HG03354 (cell line): ENCODE data around the gene GOLGA6L7.
"Not testable (repeated sequence)": the region's sequence is repeated elsewhere in the genome, so short reads cannot be mapped to it uniquely, and the experiment has no call there.

Experiments used
- ATAC-seq: cut with Tn5 transposase; IDR thresholded peaks from one replicate; pipeline ENCODE4 v1.9.1; 2021; ENCODE audit warnings: mild to moderate bottlenecking; ENCODE audit not compliant: unreplicated experiment, poor library complexity, severe bottlenecking

Gene GOLGA6L7

GRCh38 chr15:28885128-28885629 is 36.7 kb upstream of the GOLGA6L7 start:
- no peak for ATAC-seq

DNA sequence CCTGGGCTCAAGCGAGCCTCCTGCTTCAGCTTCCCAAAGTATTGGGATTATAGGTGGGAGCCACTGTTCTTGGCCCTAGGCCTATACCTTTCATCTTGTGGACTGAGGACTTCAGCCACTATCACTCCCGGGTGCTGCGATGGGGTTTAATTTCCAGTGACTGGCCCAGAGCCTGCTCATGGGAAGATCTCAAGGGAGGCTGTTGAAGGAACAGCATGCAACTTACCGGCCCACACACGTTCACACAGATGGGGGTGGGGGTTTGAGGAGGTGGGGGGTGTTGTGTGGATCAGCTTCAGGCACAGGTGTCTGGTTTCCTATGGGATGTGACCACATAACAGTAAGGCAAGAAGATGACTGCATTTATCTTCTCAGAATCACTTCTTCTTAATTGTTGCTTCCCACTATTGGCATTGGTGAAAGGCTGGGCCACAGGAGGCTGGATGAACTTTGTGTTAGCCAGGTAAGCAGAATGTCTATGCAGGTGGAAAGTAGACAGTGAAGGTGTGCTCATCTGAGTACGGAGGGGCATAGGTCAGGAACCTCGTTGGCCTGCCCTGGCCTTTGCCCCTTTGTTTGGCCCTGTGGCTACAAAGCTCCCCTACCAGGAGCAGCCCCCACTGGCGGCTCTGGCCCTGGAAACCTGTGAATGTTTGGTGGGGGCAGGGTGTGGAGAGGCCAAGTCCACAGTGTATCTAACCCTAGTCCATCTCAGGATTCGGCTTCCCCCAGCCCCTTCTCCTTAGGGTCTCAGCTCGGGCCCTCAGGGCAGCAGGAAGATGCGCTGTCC is 35.9 kb upstream of the GOLGA6L7 start:
- no peak for ATAC-seq

DNA sequence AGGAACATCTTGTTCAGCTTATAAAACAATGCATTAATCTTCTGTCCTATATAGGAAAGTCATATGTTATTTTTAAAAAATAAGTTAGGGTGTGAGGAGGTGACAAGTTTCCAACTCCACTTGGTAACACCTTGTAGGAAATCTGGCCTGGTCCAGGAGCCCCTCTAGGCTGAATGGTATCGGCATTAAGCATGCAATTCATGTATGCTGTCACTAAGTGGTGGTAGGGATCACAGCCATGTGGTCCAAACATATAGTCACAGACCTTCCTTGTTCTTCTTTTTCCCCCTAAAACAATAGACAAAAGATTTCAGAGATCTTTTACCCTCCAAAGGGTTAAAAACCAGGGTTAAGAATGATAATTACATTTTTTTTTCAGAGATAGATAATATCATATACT is 33.2 kb upstream of the GOLGA6L7 start:
- ATAC-seq: no peak

GRCh38 chr15:28881170-28881569 is 32.7 kb upstream of the GOLGA6L7 start:
- no peak for ATAC-seq

- ATAC-seq: no peak
Measured at GRCh38 chr15:28880680-28881079, 32.2 kb upstream of the GOLGA6L7 start.

GRCh38 chr15:28879551-28879950 is 31.1 kb upstream of the GOLGA6L7 start:
- ATAC-seq: no peak

DNA sequence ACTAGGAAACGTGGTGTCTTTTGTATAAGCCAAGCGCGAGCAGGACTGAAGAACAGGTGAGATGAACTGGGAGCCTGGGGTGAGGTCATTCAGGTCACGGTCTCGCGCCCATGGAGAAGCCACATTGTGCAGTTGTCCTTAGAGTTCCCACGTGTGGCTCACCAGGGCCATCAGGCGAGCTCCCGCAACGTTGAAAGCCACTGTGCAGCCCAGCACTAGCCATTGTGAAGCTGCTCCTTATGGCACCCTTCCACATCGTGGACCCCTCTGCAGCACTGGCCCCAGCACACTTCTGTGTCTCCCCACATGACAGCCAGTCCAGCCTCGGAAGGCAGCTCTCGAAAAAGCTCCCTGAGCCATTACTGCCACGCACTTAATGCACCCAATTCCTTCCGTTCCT is 29.8 kb upstream of the GOLGA6L7 start:
- ATAC-seq: no peak

- no peak for ATAC-seq
Measured at GRCh38 chr15:28876845-28877185, 28.4 kb upstream of the GOLGA6L7 start.

DNA sequence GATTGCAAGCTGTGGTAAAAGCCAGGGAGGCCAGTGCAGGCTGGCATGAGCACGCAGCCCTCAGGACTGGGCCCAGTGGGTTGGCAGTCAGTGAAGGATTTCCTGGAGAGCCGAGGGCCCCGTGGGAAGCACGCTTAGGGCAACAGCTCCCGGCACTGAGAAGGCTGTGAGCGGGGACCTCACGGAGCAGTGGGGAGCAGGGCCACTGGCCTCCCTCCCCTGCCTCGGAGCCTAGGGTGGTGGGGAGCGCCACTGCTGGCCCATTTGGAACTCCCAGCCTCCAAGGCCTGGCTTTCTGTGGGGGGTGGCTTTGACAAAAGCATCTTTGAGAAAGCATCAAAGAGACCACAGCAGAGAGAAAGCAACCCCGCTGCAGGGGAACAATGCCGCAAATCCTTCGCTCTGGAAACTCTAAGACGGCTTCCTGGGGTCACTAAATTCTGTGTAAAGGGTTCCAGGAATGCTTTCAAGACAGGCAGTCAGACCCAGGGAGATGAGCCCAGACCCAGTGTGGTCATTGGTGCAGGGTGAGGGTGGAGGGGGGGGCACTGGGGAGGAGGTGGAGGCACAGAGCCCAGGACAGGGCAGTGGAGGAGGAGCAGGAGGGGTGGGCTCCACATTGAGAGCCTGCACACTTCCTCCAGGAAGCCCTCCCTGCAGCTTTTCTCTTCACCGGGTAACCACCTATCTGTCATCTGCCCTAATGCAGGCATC is 27.8 kb upstream of the GOLGA6L7 start:
- no peak for ATAC-seq

- no peak for ATAC-seq
Measured at GRCh38 chr15:28875461-28876000, 27.1 kb upstream of the GOLGA6L7 start.

DNA sequence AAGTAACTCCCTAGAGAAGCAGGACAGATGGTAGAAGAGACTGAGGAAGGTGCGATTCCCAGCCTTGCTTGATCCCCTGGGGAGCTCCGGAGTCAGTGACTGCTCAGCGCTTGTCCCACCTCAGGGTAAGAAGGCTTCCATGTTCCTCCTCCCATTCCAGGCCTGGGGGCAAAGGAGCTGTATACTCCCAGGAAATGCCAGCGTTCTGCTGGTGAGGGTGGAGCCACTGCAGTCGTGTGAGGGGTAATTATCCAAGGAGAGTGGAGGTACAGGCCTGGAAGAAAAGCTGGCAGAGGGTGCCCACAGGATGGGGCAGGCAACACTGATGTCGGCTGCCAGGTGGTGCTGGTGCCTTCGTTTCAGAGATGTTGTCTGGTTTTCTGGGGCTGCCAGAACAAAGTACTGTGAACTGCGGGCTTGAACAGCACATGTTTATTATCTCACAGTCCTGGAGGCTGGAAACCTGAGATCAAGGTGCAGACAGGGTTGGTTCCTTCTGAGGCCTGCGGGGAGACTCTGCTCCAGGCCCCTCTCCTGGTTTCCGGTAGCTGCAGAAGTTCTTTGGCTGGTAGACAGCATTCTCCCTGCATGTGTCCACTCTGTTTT is 25.2 kb upstream of the GOLGA6L7 start:
- no peak for ATAC-seq

DNA sequence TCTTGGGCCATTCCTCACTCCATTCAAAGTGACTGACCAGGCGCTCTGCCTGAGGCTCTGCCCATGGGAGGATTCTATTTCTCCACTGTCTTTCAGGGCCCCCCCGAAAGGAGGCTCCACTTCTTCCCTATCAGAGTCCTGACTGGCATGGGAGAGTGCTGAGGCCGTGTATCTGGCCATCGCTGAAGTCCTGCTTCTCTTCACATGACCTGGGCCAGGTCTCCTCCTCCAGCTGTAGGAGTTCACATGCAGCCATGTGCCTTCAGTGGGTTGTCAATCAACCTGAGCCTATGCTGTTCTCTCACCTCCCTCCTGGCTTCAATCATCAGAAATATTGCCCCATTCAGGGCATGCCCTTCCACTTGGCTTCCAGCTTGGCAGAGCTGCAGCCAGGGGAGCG is 24.6 kb upstream of the GOLGA6L7 start:
- ATAC-seq: no peak

DNA sequence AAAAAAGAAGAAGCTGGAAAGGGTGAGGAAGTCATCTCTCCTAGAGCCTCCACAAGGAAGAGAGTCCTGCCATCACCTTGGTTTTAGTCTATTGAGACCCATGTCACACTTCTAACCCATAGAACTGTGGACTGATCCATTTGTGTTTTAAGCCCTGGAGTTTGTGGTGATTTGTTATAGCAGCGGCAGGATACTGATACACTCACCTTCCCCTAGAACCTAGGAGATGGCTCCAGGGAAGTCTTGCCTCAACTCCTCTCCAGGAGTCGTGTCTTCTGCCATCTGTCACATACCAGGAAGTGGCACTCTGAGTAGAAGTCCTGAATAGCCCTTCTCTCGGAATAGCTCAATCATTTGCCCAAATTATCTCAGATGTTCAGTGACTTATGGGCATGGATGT is 22.7 kb upstream of the GOLGA6L7 start:
- ATAC-seq: no peak

DNA sequence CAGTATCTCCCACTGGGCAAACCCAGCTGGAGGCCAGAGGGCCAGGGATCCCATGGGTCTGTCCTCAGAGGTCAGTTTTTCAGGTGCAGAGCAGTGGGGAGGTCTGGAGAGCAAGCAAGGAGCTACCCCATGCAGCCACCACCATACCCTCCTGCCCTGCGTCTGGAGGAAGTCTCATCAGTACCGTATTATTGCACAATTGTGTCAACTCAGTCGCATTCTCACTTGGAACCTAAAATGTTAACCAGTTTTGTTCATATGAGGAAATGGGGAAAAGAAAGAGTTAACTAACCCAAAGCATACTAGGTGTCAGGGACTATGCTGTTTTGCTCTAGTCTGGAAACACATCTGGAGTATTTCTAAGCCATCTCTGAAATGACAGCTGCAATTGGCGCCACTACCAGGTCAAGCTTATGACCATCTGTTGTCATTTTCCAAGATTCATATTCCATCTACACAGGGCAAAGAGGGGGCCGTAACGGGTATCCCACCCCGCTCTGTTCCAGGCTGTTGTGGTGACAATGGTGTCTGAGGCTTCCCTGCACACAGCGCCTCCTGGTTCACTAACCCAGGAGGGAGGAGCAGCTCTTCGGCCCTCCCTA is 20.4 kb upstream of the GOLGA6L7 start:
- no peak for ATAC-seq

GRCh38 chr15:28861589-28862293 is 13.3 kb upstream of the GOLGA6L7 start:
- not testable (repeated sequence) for ATAC-seq

DNA sequence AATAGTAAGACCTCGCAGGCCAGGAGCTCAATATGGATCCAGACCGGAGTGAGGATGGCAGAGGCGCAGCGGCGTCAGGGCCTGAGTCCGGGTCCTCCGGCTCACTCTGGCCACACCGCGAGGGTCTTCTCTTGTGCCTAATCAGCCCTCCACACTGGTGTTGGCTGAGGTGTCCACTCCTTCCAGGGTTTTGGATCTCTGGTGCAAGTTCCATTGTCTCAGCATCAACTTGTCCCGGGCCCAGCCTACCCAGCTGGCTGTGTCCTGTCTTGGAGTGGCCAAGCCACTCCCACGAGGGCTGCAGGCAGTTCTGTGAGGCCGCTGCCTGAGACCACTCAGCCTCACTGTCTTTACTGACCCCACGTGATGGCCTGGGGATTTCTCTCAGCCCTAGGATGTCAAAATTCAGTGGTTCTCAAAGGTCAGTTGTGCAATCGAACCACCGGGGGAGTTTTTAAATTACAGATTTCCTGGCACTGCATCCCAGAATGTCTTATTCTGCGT is 12.6 kb upstream of the GOLGA6L7 start:
- ATAC-seq: no peak

GRCh38 chr15:28854578-28854977 is 6.1 kb upstream of the GOLGA6L7 start:
- ATAC-seq: not testable (repeated sequence)

- not testable (repeated sequence) for ATAC-seq
Measured at GRCh38 chr15:28853654-28854053, 5.2 kb upstream of the GOLGA6L7 start.

DNA sequence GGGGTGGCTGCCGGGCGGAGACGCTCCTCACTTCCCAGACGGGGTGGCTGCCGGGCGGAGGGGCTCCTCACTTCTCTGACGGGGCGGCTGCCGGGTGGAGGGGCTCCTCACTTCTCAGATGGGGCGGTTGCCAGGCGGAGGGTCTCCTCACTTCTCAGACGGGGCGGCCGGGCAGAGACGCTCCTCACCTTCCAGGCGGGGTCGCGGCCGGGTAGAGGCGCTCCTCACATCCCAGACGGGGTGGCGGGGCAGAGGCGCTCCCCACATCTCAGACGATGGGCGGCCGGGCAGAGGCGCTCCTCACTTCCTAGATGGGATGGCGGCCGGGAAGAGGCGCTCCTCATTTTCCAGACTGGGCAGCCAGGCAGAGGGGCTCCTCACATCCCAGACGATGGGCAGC is 1.3 kb upstream of the GOLGA6L7 start:
- not testable (repeated sequence) for ATAC-seq
